Left hindlimb (tissue), 1 donor: ENCODE data around the gene SLC25A11.

Experiments used
- DNase-seq: peaks from one replicate; pipeline ENCODE4 v3.0.0-alpha.2; 2018

SLC25A11 gene

DNA sequence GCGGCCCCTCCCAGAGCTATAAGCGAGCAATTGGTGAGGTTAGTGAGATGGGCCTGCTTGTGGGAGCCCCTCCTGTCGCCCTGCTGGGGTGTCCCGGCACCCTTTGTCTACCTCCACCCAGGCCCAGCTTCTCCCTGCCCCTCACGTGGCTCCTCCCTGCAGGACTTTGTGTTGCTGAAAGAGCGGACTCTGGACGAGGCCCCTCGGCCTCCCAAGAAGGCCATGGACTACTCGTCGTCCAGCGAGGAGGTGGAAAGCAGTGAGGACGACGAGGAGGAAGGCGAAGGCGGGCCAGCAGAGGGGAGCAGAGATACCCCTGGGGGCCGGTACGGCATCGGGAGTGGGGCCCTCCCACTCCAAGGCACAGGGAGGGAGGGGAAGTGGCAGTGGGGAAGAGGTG, 46.6 kb downstream of the SLC25A11 start:
- no peak for DNase-seq

DNA sequence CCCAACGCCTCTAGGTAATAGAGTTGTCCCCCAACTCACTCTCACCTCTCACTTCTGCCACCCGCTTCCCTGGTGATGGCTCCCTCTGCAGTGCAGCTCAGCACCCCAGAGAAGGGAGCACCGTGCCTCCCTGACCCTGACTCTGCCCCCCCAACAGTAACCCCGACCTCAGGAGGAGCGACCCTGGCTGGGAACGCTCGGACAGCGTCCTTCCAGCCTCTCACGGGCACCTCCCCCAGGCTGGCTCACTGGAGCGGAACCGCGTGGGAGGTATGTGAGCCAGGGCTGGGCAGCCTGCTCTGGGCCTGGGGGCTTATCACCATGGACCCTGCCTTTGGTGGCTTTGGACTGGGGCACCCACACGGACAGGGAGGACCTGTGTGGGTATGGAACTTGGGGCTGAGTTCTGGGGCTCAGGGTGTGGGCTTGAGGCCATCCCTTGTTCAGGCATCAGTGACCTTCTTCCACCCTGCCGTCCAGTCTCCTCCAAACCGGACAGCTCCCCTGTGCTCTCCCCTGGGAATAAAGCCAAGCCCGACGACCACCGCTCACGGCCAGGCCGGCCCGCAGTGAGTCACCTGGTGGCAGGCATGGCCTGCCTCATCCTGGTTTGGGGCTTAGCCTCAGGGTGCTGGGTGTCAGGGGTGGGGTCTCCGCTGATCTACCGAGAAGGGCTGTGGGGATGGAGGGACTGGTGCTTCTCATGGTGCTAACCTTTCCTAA, 47.2 kb downstream of the SLC25A11 start:
- DNase-seq, result no peak

- DNase-seq, result peak; percentile 42
These were observed 48.1 kb downstream of the SLC25A11 start for GRCh38 chr17:4891411-4892410.

- no peak for DNase-seq
These were observed 52.3 kb downstream of the SLC25A11 start for GRCh38 chr17:4887581-4887980.
